HL-60/S4 (cell line): ENCODE measurements around the gene XRCC4.
"Not testable (repeated sequence)": the region's sequence is repeated elsewhere in the genome, so short reads cannot be mapped to it uniquely, and the experiment has no call there.

Experiments
- in situ Hi-C: fragments of 300-500 bp; cut with MboI; formaldehyde crosslinking; loops from 2 replicates; pipeline ENCODE4 v1.14.3; 2022; ENCODE audit warnings: low sequenced_read_pairs

Gene XRCC4

DNA sequence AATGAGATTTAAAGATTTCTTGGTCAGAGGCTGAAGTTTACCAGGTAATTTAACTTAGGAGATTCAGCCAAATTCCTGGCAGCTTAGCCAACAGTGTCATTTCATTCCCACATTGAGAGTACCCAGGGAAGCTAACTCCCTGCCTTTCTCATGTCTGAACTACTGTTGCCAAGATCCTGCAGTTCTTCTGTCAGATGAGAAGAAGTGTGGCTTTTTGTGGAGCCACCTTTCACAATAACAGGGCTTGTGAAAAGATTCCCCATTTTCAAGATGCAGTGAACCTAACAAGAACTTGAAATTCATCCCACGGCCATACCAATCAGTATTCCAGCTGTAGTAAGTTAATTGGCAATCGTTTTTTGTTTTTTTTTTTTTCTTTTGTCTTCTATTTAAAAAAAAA, 176.4 kb downstream of the XRCC4 start:
- in situ Hi-C loops, result no loop called here

- in situ Hi-C loops, result no loop called here
Measured at GRCh38 chr5:83255268-83255667, 177.9 kb downstream of the XRCC4 start.

GRCh38 chr5:83256091-83256780, 178.9 kb downstream of the XRCC4 start:
- in situ Hi-C loops, result no loop called here

DNA sequence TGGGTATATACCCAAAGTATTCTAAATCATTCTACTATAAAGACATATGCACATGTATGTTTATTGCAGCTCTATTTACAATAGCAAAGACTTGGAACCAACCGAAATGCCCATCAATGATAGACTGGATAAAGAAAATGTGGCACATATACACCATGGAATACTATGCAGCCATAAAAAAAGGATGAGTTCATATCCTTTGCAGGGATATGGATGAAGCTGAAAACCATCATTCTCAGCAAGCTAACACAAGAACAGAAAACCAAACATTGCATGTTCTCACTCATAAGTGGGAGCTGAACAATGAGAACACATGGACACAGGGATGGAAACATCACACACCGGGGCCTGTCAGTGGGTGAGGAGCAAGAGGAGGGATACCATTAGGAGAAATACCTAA, 180.3 kb downstream of the XRCC4 start:
- in situ Hi-C loops, result not testable (repeated sequence)

- in situ Hi-C loops, result no loop called here
Measured at GRCh38 chr5:83265318-83265717, 188.0 kb downstream of the XRCC4 start.

DNA sequence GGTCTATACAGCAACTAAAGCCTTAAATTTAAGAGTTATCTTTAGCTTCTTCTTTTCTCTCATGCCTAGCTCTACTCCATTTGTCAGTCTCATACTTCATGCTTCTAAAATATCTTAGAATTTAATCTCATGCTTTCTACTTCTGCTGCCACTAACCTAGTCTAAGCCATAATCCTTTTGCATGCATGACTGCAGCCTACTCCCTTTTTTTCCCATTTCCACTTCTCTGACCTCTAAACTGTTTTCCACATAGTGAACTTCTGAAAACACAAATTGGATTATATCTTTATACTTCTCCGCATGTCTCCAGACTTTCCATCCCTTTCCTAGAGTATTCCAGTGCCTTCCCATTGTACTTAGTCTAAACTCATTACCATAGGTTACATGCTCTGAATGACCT, 193.0 kb downstream of the XRCC4 start:
- in situ Hi-C loops, result no loop called here

GRCh38 chr5:83277154-83277553, 199.8 kb downstream of the XRCC4 start:
- in situ Hi-C loops, result no loop called here

GRCh38 chr5:83277953-83278352, 200.6 kb downstream of the XRCC4 start:
- in situ Hi-C loops, result no loop called here

DNA sequence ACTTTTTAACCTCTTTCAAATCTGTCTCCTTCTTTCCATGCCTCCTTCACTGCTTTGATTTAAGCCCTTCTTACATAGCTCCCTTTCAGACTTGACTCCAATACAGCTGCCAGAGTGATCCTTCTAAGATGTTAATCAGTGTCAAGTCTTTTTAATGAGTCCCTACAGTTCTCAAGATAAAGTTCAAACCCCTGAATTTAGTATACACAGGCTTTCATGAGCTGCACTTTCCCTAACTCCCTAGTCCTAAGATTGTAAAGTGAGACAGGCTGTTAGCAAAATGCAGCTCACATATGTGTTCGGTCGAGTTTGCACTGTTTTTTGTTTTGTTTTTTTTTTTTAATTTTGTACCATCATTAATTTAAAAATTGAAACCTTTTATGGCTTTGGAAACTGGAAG, 203.8 kb downstream of the XRCC4 start:
- in situ Hi-C loops, result no loop called here

DNA sequence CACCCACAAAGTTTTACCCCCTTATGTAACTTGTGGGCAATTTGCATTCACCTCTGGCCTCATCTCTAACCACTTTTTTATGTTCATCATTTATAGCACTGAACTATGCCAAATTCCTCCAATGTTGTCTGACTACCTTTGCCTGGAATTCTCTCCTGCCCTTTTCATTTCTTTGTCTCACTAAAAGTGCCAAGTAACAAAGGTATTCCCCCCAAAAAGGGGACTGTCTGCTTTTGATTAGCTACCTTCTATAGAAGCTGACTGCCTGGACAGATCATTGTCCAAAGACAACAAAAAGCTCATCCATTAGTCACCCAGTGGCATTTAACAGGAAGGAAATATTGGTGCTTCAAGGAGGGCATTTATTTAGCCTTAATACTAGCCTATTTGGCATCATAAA, 204.3 kb downstream of the XRCC4 start:
- in situ Hi-C loops, result no loop called here

GRCh38 chr5:83283761-83284160, 206.4 kb downstream of the XRCC4 start:
- in situ Hi-C loops, result no loop called here

DNA sequence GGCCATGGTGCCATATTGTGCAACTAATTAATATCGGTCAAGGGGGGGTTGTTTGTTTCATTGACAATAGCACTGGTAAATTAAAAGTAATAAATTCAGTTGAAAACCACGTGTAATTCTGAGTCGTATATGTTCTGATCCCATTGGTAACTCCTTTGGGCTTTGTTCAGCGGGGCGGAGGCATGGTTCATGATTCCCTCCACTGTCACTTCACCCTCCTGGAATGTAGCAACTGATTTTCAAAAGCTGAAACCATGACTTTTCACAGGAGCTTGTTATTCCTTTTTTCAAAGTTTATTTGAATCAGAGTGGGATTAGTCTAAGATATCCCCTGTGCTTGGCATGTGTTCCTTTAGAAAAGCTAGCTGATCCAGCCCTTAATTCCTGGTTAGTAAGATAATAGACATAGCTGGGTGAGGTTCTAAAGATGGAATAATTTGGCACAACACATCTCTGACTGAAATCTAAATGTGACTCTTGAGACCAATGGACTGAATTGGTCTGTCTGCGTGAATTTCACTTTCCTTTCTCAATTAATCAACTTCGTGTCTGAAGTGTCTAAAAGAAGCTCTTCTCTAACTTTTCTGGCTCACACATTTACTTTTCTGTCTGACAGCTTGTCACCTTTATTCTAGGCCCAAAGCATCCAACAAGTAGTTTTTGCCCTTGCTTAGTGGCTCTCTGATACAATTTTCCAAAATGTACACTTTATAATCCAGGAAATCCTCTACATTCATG, 208.5 kb downstream of the XRCC4 start:
- in situ Hi-C loops, result no loop called here

DNA sequence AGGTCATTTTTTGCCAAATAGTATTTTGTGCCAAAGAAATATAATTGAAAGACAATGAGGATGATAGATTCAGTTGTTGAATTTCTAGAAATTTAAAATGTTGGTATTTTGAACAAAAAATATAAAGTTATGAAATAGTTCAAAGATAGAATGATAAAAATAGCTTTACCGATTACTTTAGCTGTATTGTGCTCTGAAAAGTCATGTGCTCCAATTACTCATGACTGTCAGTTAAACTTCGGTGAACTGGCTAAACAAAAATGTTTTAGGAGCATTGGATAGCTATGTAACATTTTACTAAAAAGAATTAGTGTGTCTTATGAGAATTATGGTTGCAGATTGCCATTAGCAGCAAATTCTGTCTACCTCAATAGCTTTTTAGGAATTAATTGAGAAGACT, 216.9 kb downstream of the XRCC4 start:
- in situ Hi-C loops, result no loop called here

GRCh38 chr5:83299353-83299752, 222.0 kb downstream of the XRCC4 start:
- in situ Hi-C loops, result no loop called here

DNA sequence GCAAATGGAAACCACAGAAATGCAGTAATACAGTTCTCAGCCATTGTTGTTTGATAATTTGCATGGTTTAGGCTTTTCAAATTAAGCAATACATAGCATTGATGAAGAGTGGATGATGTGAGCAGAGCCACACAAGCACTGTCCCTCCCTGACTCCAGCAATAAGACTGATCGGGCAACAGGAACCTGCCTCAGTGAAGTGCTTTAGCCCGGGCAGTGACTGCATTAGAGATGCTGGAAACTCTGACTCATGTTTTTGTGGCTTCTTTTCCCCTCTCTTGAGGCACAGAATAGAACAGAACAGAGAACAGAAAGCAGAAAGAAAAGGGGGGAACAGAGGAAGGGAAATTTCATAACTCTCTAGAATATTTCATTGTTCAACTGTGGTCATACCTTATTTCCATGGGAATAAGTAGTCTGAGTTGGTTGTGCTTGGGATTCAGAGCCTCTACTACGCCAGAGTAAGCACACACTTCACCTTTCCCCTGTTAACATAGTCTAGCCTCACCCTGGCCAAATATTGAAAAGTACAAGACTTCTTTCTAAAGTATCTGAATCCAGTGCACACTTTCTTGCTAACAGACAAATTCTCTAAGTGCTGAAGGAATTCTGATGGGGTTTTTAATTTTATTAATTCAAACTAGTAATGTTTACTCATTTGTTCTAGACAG, 229.4 kb downstream of the XRCC4 start:
- in situ Hi-C loops, result no loop called here

- in situ Hi-C loops, result no loop called here
Measured at GRCh38 chr5:83312663-83313062, 235.3 kb downstream of the XRCC4 start.

GRCh38 chr5:83313436-83313835, 236.1 kb downstream of the XRCC4 start:
- in situ Hi-C loops, result no loop called here

GRCh38 chr5:83321483-83322055, 244.2 kb downstream of the XRCC4 start:
- in situ Hi-C loops, result no loop called here

- in situ Hi-C loops, result no loop called here
Measured at GRCh38 chr5:83322273-83322924, 245.1 kb downstream of the XRCC4 start.

- in situ Hi-C loops, result no loop called here
Measured at GRCh38 chr5:83323557-83324180, 246.3 kb downstream of the XRCC4 start.

- in situ Hi-C loops, result no loop called here
Measured at GRCh38 chr5:83331842-83332241, 254.5 kb downstream of the XRCC4 start.
